Measurements from ENCODE around the gene LAYN. TPM values are rescaled to one million over a fixed set of nuclear protein-coding genes. Genes with fewer than 3 reads are reported as not detected.

LAYN gene
- polyA plus RNA-seq, 1 of the 3 experiments (the other 2 are of a cell fraction), result 366 TPM

GRCh38 chr11:111574373-111575225, 34.1 kb downstream of the LAYN start (continued):
- TF ChIP-seq FOSL2 (IDR thresholded peaks at IDR 0.05; ENCODE audit: borderline replicate concordance, low read depth) (no peak), JUND (IDR thresholded peaks at IDR 0.05) (no peak), MAX (IDR thresholded peaks at IDR 0.05; ENCODE audit: low read depth) (no peak)

GRCh38 chr11:111575740-111576139, 35.2 kb downstream of the LAYN start:
- WGBS (ENCODE audit: low lambda C conversion rate), result 97% methylated on average over 6 of the region's 6 CpGs

More at GRCh38 chr11:111575740-111576139, 35.2 kb downstream of the LAYN start:
- Histone ChIP-seq H3K9me2 (no peaks in the 10 kb centered on the region), H3K36me3 (replicated peaks in 1 of 2; ENCODE audit: control insufficient read depth in 1 of 2, insufficient read depth in 2 of 2, low read length in 1 of 2) (no peaks in the 10 kb centered on the region), H3F3A (replicated peaks; ENCODE audit: insufficient read depth) (peaks cover 3% of the 10 kb centered on the region), H2AFZ (ENCODE audit: low read depth) (no peak overlapping the region), H3K79me2 (ENCODE audit: insufficient read depth) (no peaks in the 10 kb centered on the region), H4K20me1 (ENCODE audit: insufficient read depth) (no peaks in the 10 kb centered on the region), H3K9me3 (no peaks in the 10 kb centered on the region), H3K4me2 (no peak overlapping the region), H3K4me1 (ENCODE audit: control insufficient read depth in 1 of 2, insufficient read depth in 2 of 2, low read depth in 1 of 2, low read length in 1 of 2) (peaks cover 3 to 13% of the 10 kb centered on the region in 2 experiments; a peak in 3 of 4 replicates), H3K27me3 (ENCODE audit: insufficient read depth) (no peaks in the 10 kb centered on the region), H3K9ac (no peak overlapping the region), H3K4me3 (ENCODE audit: low read depth in 2 of 2, low read length in 1 of 2) (no peak overlapping the region), H3K27ac (ENCODE audit: low read depth in 2 of 2, low read length in 1 of 2) (no peak overlapping the region)
- POLR2A ChIA-PET, result no interaction called here
- no peak for DNase-seq
- TF ChIP-seq RAD21 (IDR thresholded peaks at IDR 0.05; ENCODE audit: low read length) (no peak), ZBTB33 (IDR thresholded peaks at IDR 0.05; ENCODE audit: borderline replicate concordance, low read depth) (no peak), TCF12 (IDR thresholded peaks at IDR 0.05) (no peak), EP300 (IDR thresholded peaks at IDR 0.05; ENCODE audit: borderline replicate concordance in 1 of 2, low read depth in 1 of 2, low read length in 1 of 2) (no peak), SIN3A (IDR thresholded peaks at IDR 0.05; ENCODE audit: borderline replicate concordance, low read depth, low read length) (no peak), JUND (IDR thresholded peaks at IDR 0.05) (no peak), MAX (IDR thresholded peaks at IDR 0.05; ENCODE audit: low read depth) (no peak), TEAD4 (IDR thresholded peaks at IDR 0.05; ENCODE audit: borderline replicate concordance, insufficient read depth) (no peak), MEF2A (IDR thresholded peaks at IDR 0.05; ENCODE audit: borderline replicate concordance, low read depth) (no peak), YY1 (IDR thresholded peaks at IDR 0.05; ENCODE audit: low read depth) (no peak), EZH2phosphoT487 (IDR thresholded peaks at IDR 0.05; ENCODE audit: borderline replicate concordance, low read depth) (no peak), ELF1 (IDR thresholded peaks at IDR 0.05) (no peak), CHD2 (IDR thresholded peaks at IDR 0.05; ENCODE audit: low read length, partially characterized antibody) (no peak), FOSL2 (IDR thresholded peaks at IDR 0.05; ENCODE audit: borderline replicate concordance, low read depth) (no peak), TAF1 (IDR thresholded peaks at IDR 0.05; ENCODE audit: borderline replicate concordance, low read depth, low read length) (no peak)
- TF ChIP-seq, protein P1, sequence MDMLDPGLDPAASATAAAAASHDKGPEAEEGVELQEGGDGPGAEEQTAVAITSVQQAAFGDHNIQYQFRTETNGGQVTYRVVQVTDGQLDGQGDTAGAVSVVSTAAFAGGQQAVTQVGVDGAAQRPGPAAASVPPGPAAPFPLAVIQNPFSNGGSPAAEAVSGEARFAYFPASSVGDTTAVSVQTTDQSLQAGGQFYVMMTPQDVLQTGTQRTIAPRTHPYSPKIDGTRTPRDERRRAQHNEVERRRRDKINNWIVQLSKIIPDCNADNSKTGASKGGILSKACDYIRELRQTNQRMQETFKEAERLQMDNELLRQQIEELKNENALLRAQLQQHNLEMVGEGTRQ (IDR thresholded peaks at IDR 0.05; ENCODE audit: borderline replicate concordance, low read depth, low read length), result no peak
- CTCF ChIA-PET, result interaction anchor here (1.3 kb wide), 1 partner anchor 11 kb away, joined by 3 read pairs; no protein-coding TSS in a partner anchor
